GM12891 (cell line): ENCODE measurements around the gene USP9X.
"Not testable (repeated sequence)": the region's sequence is repeated elsewhere in the genome, so short reads cannot be mapped to it uniquely, and the experiment has no call there.

Source experiments
- DNase-seq: peaks from one replicate; pipeline ENCODE4 v3.0.0; 2011; ENCODE audit warnings: low spot score; ENCODE audit not compliant: insufficient read length
- FAIRE-seq: peaks from 2 replicates; lab custom pipeline; 2011; peaks lifted over from hg19 to GRCh38; lab: Jason Lieb, UNC
- PAX5 ChIP-seq: IDR thresholded peaks from 2 replicates; pipeline ENCODE4 v1.6.1; 2011; ENCODE audit warnings: low read length, moderate library complexity, mild to moderate bottlenecking; ENCODE audit not compliant: insufficient read depth, severe bottlenecking
- POLR2A ChIP-seq: IDR thresholded peaks from 2 replicates; pipeline ENCODE4 v1.6.1; 2011; ENCODE audit warnings: low read depth, low read length, control low read depth
- POLR2AphosphoS5 ChIP-seq: IDR thresholded peaks from 2 replicates; pipeline ENCODE4 v1.6.1; 2011; ENCODE audit warnings: low read depth, low read length, control low read depth
- POU2F2 ChIP-seq: IDR thresholded peaks from 2 replicates; pipeline ENCODE4 v1.6.1; 2011; ENCODE audit warnings: low read depth, mild to moderate bottlenecking, control low read depth, low read length, moderate library complexity
- SPI1 ChIP-seq: IDR thresholded peaks from 2 replicates; pipeline ENCODE4 v1.6.1; 2011; ENCODE audit warnings: low read depth, low read length, control low read depth
- TAF1 ChIP-seq: IDR thresholded peaks from 2 replicates; pipeline ENCODE4 v1.6.1; 2011; ENCODE audit warnings: low read depth, low read length, control low read depth

USP9X gene

GRCh38 chrX:41050359-41050758 is 34.9 kb upstream of the USP9X start:
- FAIRE-seq: no peak
- TF ChIP-seq SPI1 (no peak), POLR2AphosphoS5 (no peak), POLR2A (no peak), TAF1 (no peak), PAX5 (no peak), POU2F2 (no peak)
- DNase-seq: no peak

GRCh38 chrX:41051288-41051687 is 34.0 kb upstream of the USP9X start:
- FAIRE-seq: no peak
- DNase-seq: no peak
- TF ChIP-seq POLR2A: no peak
- no peak for TF ChIP-seq POLR2AphosphoS5
- no peak for TF ChIP-seq PAX5
- no peak for TF ChIP-seq SPI1
- no peak for TF ChIP-seq TAF1
- TF ChIP-seq POU2F2: no peak

GRCh38 chrX:41055740-41056139 is 29.5 kb upstream of the USP9X start:
- FAIRE-seq: no peak
- TF ChIP-seq TAF1 (no peak), POLR2A (no peak), POLR2AphosphoS5 (no peak), SPI1 (no peak), PAX5 (no peak), POU2F2 (no peak)
- no peak for DNase-seq

GRCh38 chrX:41063276-41063675 is 22.0 kb upstream of the USP9X start:
- DNase-seq, FAIRE-seq: not testable (repeated sequence)

- no peak for FAIRE-seq
Observed at GRCh38 chrX:41064018-41064417, 21.2 kb upstream of the USP9X start.

GRCh38 chrX:41066391-41066790 is 18.9 kb upstream of the USP9X start:
- FAIRE-seq (no peak), DNase-seq (no peak)
- TF ChIP-seq SPI1 (no peak), TAF1 (no peak), POU2F2 (no peak)

More at GRCh38 chrX:41064018-41064417, 21.2 kb upstream of the USP9X start:
- DNase-seq: no peak
- TF ChIP-seq TAF1 (no peak), PAX5 (no peak), POLR2AphosphoS5 (no peak), POU2F2 (no peak), SPI1 (no peak), POLR2A (no peak)

GRCh38 chrX:41066969-41067368 is 18.3 kb upstream of the USP9X start:
- no peak for DNase-seq

GRCh38 chrX:41067721-41068120 is 17.5 kb upstream of the USP9X start:
- no peak for FAIRE-seq
- TF ChIP-seq POLR2AphosphoS5: no peak
- no peak for TF ChIP-seq POU2F2
- TF ChIP-seq SPI1: no peak
- no peak for TF ChIP-seq POLR2A
- TF ChIP-seq TAF1: no peak
- no peak for TF ChIP-seq PAX5
- DNase-seq: no peak

More at GRCh38 chrX:41066969-41067368, 18.3 kb upstream of the USP9X start:
- TF ChIP-seq SPI1: no peak
- no peak for TF ChIP-seq PAX5
- no peak for TF ChIP-seq TAF1
- TF ChIP-seq POLR2A: no peak
- TF ChIP-seq POLR2AphosphoS5: no peak
- TF ChIP-seq POU2F2: no peak
- no peak for FAIRE-seq

GRCh38 chrX:41076742-41077141 is 8.5 kb upstream of the USP9X start:
- FAIRE-seq: no peak
- TF ChIP-seq POU2F2: no peak
- TF ChIP-seq TAF1: no peak
- TF ChIP-seq POLR2A: no peak
- no peak for TF ChIP-seq POLR2AphosphoS5
- no peak for TF ChIP-seq PAX5
- TF ChIP-seq SPI1: no peak
- no peak for DNase-seq

GRCh38 chrX:41081821-41082220 is 3.4 kb upstream of the USP9X start:
- TF ChIP-seq POLR2A (no peak), POLR2AphosphoS5 (no peak), POU2F2 (no peak), PAX5 (no peak), TAF1 (no peak), SPI1 (no peak)
- DNase-seq: no peak
- peak; percentile 87 for FAIRE-seq

GRCh38 chrX:41082783-41083182 is 2.5 kb upstream of the USP9X start:
- DNase-seq: no peak
- FAIRE-seq: peak; percentile 31
- TF ChIP-seq SPI1: no peak
